ENCODE results near the gene TTC23.
A peak's percentile ranks its signal among the peaks of the same experiment; 100 is the strongest.

Gene TTC23

GRCh38 chr15:99132634-99133287 lies 116.6 kb downstream of the TTC23 start:
- DNase-seq = no peak

- DNase-seq = no peak
These were observed 117.3 kb downstream of the TTC23 start for GRCh38 chr15:99132122-99132521.

- DNase-seq = no peak
These were observed 117.8 kb downstream of the TTC23 start for GRCh38 chr15:99131441-99132023.

- DNase-seq = no peak
These were observed 118.5 kb downstream of the TTC23 start for GRCh38 chr15:99130765-99131440.

- no peak for DNase-seq
These were observed 119.1 kb downstream of the TTC23 start for GRCh38 chr15:99130314-99130713.

- DNase-seq = no peak
These were observed 119.7 kb downstream of the TTC23 start for GRCh38 chr15:99129644-99130043.

GRCh38 chr15:99128411-99128810 lies 121.0 kb downstream of the TTC23 start:
- DNase-seq = no peak

GRCh38 chr15:99127773-99128172 lies 121.6 kb downstream of the TTC23 start:
- no peak for DNase-seq

GRCh38 chr15:99126930-99127329 lies 122.5 kb downstream of the TTC23 start:
- no peak for DNase-seq

GRCh38 chr15:99126131-99126588 lies 123.2 kb downstream of the TTC23 start:
- no peak for DNase-seq

GRCh38 chr15:99125061-99125891 lies 124.1 kb downstream of the TTC23 start:
- no peak for DNase-seq

GRCh38 chr15:99124641-99125040 lies 124.7 kb downstream of the TTC23 start:
- DNase-seq = no peak

- DNase-seq = peak; percentile 66
These were observed 125.5 kb downstream of the TTC23 start for GRCh38 chr15:99123713-99124451.

- no peak for DNase-seq
These were observed 126.3 kb downstream of the TTC23 start for GRCh38 chr15:99122831-99123712.

GRCh38 chr15:99121691-99122410 lies 127.5 kb downstream of the TTC23 start:
- DNase-seq = no peak

GRCh38 chr15:99121207-99121606 lies 128.2 kb downstream of the TTC23 start:
- DNase-seq = no peak

- DNase-seq = no peak
These were observed 129.2 kb downstream of the TTC23 start for GRCh38 chr15:99120050-99120777.

- no peak for DNase-seq
These were observed 130.4 kb downstream of the TTC23 start for GRCh38 chr15:99118801-99119546.

- no peak for DNase-seq
These were observed 131.1 kb downstream of the TTC23 start for GRCh38 chr15:99118258-99118632.
